CD4-positive, alpha-beta T cell treated with Interleukin-6 at 100 ng/mL for 8 hours (primary cell): Measurements from ENCODE around the gene PNPLA7.

Experiments used
- DNase-seq: peaks from one replicate; pipeline ENCODE4 v3.0.0-alpha.2; 2020; ENCODE audit warnings: mixed read lengths, low spot score

PNPLA7 gene

DNA sequence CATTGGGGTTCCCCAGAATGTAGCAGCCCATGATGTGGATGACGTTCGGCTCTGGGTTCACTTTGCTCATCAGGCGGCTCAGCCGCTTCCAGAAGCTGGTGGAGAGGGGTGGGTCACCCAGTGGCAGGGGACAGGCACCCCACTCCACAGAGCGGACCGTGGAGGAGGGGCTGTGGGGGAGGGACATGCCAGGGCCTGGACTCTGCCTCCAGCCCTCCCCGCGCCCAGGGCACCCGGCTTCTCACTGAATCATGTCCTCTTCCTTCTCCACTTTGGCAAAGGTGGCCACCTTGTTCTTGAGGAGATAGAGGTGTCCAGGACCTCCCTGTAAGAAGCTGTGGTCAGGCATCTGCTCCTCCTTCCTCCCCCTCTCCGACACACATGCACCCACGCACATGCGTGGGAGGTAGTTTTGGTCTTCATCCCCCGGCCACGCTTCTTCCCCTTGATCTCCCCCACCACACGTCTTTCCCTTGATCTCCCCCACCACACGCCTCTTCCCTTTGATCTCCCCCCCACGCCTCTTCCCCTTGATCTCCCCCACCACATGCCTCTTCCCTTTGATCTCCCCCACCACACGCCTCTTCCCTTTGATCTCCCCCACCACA lies 100.2 kb downstream of the PNPLA7 start:
- peak; percentile 28 for DNase-seq

DNA sequence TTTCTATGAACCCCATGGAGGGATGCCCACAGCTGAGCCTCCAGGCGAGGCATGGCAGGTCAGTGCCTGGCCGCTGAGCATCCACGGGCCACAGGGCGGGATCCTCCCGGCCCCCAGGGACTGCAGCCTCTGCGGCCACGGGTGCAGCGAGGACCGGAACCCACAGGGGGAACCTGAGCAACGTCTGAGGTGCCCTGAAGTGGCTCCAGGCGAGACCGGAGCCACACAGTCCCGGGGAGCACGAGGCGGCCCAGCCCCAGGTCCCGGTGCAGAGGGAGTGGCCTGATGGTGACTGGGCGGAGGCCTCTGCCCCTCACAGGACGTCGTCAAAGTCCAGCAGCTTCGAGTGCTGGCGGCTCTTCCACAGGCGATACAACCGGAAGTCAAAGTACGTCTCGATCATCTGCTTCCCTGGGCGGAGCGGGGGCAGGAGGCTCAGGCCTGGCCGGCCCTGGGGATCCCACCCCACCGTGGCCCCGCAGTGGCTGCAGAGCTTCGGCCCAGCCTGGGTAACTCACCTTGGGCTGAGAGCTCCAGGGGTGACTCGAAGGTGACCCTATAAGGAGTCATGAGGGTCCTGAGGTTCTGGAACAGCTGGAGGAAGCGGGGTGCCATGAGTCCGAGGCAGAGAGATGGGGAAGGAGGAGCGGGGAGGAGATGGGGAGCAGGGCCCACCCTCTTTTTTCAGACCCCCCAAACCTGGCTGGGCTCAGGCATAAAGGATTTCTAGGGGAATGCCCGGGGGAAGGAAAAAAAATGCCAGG lies 100.9 kb downstream of the PNPLA7 start:
- no peak for DNase-seq

DNA sequence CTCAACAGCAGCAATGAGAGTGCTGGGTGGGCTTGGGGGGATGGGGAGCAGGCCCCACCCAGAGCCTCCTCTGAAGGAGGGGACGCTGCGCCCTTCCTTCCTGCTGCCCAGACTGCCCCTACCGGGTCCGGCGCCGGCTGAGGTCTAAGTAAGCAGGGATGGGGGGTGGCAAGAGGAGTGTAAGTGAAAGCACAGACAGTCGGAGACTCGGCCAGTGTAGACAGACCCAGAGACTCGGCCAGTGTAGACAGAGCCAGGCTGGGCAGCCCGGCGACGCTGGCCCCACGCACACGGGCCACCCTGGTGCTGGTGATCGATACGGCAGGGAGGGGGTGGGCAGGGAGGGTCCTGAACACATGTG lies 101.6 kb downstream of the PNPLA7 start:
- no peak for DNase-seq

DNA sequence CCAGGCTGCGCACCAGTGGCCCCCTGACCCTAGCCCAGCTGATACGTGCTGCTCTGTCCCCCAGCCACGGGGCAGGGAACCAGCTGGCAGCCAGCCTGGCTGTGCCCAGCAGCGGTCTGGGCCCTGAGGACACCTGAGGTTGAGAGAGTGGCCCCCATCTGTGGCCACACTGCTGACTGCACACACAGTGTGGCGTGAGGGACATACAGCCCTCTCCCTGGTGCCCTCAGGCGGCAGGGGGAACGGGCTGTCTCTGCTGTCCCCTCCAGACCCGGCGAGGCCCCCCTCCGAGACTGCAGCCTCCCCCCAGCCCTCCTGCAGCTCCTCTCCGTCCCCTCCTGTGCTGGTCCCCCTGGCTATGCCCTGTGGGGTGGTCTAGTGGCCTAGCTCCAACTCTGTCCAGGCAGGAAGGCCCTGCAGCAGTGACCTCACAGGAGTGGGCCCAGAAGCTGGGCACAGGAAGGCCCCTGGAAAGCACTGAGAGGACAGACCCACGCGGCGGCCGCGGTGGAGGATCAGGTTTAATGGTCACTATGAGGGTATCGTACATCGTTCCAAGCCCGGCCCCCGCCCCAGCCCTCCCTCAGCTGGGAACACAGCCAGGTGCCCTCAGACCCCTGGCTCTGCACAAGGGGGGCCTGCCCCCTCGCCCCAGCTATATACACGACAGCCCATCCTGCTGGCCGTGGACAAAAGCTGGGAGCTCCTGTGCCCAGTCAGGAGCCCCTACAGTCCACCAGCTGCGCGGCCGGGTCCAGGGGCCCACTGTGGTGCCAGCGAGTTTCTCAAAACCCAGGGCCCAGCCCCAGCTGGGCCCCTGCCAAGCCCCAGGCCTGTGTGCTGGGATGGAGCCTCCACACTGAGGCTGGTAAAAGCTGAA lies 102.2 kb downstream of the PNPLA7 start:
- no peak for DNase-seq

DNA sequence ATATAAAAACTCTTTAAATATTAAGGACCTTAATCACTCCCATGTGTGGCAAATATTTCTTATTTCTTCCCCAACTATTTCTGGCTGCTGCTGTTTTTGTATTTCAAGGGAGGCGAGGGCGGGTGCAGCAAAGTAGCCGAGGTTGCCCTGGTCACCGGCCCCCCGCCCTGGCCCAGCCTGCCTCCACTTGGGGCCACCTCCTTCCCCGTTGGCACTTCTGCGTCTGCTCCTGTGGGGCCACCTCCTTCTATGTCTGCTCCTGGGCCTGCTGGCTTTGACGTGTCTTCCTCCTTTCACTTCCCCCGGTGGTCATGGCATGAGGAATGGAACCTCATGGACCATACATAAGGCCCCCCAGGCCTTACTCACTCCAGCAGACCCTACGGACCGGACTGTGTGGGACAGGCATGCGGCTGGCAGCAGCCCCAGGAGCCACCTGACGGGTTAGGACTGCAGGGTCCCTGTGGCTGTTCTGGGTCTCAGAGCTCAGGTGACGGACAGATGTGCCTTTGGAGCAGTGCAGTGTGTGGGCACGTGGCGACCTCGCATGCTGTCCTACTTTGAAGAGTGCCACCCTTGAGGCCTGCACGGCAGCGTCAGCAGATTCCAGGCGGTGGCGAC lies 103.2 kb downstream of the PNPLA7 start:
- DNase-seq: no peak

DNA sequence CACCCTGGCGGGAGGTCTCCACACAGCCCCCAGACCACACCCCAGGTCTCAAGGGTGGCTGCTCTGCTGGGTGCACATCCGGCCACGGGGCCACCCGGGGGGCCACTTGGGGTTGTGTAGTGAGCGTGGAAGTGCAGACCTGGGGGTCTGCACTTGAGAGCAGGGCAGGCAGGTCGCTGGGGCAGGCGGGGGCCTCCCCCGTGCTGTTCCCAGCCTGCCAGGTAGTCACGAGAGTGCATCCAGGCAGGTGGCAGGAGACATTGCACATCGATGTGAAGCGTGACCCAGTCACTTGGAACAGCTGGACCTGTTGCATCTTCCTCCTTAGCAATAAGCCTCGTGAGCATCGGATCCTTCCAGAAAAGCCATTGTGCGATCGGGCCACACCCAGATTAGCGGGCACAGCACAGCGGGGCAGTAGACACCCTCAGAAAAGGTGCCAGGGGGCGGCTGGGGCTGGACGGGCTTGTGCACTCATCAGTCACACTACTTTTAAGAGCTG lies 104.2 kb downstream of the PNPLA7 start:
- DNase-seq: no peak

DNA sequence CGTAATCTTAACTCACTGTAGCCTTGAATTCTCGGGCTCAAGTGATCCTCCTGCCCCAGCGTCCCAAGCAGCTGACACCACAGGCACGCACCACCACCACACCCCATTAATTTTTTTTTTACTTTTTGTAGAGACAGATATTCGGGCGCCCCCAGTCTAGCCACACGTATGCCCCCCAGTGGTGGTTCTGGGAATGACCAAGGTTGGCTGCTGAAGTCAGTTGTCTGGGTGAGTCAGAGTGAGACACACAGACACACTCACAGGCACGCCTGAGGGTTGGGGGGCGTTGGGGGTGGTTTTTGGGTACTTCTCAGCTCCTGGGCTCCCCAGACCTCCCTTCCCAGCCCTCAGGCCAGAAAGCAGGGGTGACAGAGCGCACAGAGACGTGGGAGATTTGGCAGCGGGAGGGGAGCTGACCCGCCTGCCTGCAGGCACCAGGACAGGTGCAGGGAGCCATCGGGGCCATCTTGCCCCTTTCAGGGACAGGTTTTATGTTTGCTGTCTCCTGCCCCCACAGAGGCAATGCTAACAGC lies 104.9 kb downstream of the PNPLA7 start:
- DNase-seq: peak; percentile 81

DNA sequence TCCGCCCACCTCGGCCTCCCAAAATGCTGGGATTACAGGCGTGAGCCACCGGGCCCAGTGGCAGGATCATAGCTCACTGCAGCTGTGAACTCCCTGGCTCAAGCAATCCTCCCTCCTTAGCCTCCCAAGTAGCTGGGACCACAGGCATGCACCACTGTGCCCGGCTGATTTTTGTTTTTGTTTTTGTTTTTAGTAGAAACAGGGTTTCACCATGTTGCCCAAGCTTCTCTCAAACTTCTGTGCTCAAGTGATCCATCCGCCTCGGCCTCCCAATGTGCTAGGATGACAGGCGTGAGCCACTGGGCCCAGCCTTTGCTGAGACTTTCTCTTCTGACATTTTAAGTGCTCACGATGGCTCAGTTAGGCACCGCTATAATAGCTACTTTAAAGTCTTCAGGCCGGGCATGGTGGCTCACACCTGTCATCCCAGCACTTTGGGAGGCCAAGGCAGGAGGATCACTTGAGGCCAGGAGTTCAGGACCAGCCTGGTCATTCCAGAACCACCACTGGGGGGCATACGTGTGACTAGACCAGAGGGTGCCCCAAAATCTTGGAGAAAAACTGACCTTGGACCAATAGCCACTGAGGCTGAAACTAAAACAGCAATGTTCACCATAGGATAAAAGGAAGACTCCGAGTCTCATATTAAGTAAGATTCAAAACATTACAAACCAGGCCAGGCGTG lies 106.0 kb downstream of the PNPLA7 start:
- no peak for DNase-seq

DNA sequence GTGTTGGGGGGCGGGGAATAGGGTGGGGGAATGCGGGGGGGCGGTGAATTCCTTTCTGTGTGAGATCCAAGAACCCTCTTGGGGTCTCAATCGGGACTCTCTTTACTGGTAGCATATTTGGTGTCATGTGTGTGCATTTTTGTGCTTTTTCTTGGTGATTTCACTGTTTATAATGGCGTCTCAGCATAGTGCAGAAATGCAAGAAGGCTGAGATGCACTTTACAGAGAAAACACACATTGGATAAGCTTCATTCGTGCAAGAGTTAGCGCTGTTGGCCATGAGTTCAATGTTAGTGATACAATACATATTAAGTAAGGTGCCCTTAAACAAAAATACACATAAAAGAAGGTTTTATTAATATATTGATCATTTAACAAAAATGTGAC lies 108.3 kb downstream of the PNPLA7 start:
- DNase-seq: no peak

DNA sequence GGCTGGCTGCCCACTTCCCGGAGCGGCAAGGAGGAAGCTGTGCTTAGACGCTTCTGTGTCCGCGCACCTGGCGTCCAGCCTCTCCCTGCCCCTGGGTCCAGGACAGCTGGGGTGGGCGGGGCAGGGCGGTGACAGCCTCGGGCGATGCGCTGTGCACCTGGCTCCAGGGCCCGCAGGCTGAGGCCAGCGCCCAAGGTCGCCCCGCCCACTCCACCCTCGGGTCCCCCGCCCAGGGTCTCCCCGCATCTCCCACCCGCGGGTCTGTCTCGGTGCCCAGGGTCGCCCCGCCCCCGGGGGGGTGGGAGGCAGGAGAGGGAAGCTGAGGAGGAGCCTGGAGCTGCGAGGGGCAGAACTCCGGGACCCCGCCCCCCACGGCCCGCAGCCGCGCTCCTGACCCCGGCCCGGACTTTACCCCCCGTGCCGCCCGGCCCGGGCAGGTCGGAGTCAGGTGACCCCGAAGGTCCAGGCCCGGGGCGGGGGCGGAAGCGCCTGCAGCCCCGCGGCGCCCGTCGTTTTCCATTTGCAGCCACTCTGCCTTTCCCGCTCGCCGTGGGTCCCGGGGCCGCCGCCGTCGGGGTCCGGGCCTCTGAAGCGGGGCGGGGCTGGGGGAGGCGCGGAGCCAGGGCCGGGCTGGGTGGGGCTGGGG lies 108.8 kb downstream of the PNPLA7 start, which contains the start of gene ENTPD8:
Gene ENTPD8 (minus strand): TSS at position 69 of the 646 bp plus-strand sequence. CDS start 3,072 bp downstream, outside the sequence.
- DNase-seq: no peak

DNA sequence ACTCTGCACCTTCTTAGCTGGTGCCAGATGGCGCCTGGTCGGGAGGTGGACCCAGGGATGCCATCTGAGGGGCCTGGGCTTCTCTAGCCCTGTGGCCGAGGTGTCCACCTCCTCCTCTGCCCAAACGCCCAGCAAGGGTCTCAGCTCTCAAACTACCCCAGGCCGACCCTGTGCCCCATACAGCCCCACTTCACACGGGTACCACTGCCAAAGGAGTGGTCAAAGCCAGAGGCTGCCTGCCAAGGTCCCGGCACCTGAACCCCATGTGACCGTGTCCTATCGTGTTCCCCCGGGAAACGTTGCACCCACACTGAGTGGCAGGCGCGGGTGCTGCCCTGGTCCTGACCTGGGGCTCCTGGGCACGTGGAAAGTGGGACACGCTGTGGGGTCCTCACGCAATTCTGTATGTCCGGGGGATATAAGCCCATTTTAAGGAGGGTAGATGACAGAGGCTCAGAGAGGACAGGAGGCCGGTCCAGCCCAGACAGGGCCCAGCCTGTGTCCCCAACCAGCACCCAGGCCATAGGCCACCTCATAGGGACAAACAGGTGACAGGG lies 111.0 kb downstream of the PNPLA7 start:
- DNase-seq: no peak

DNA sequence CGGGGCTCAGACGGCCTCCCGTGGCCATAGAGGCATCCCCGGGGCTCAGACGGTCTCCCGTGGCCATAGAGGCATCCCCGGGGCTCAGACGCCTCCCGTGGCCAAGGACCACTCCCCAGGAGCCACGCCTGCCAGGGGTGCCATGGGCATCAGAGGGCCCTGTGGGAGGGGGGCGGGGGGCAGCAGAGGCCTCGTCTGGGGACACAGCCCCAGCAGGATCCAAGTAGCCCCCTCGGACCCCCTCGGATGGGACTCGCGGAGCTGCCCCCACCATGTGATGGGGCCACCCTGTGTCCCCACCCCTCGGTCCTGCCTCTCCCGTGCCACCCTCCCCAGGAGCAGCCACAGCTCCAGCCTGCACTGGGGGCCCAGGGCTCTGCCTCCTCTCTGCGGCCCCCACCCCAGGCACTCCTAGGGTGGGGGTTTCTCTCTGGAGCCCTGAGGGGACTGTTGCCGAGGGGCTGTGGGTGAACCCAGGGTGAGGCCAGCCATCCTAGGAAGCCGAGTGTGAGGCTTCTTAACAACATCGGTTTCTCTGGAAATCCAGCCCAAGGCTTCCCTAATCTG lies 111.5 kb downstream of the PNPLA7 start:
- DNase-seq: no peak

DNA sequence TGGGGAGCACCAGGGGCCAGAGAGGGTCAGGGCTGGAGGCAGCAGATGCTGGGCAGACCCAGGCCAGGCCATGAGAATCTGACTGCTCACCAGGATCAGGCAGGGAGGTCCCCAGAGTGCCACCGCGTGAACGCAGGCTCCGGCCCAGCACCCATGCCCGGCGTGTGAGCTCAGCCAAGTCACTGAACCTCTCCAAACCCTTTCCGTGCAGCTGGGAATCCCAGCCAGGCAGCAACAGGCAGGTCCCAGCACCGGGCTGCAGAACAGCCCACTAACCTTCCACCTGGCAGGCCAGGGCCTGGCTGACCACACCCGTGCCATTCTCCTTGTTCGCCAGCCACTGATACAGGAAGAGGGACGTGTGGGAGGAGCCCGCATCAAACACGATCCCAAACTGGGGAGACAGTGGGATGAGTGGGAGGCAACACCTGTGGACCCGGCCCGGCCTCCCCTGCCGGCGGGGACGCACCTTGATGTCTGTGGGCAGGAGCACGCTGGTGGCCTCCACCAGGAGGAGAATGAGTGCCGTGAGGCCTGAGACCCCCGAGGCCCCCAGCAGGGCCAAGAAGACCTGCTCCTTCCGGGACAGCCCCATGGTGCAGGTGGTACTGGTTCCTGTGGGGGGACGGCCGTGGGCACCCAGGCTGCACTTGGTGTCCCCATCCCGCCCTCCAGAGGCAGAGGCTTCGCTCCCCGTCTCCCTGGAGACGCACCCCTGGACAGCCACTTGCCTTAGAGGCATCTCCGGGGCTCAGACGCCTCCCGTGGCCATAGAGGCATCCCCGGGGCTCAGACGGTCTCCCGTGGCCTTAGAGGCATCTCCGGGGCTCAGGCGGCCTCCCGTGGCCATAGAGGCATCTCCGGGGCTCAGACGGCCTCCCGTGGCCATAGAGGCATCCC lies 112.3 kb downstream of the PNPLA7 start:
- DNase-seq: no peak

DNA sequence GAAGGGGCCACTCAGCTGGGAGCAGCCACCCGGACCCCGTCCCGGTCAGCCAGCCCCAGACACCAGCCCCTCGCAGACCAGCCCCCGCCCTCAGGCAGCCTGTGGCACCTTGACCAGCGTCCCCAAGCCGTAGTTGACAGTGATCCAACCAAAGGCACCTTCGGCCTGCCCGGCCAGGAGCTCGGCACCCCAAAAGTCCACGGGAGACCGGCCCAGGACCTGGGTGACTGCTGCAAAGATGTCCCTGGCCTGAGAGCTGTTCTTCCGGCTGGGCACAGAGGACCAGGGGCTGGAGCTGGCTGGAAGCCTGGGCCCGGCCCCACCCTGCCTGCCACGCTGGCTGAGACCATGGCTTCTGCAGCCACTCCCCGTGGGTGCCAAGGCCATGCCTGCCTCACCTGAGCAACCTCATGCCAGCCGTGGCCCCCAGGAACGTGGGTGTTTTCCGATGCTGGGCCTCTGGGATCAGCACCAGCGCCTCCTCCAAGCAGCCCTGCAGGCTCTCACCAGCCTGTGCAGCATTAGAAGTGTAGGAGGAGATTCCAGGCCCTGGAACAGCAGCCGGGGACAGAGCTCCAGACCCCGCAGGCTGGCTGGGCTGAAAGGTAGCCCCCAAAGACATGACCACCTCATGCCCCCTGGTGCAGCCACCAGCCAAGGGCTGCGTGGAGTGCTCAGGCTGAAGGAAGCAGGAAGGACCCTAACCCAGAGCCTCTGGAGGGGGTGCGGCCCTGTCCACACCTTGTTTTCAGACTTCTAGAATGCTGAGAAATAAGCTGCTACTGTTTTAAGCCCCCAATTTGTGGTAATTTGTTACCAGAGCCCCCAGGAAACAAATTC lies 113.2 kb downstream of the PNPLA7 start:
- DNase-seq: no peak

DNA sequence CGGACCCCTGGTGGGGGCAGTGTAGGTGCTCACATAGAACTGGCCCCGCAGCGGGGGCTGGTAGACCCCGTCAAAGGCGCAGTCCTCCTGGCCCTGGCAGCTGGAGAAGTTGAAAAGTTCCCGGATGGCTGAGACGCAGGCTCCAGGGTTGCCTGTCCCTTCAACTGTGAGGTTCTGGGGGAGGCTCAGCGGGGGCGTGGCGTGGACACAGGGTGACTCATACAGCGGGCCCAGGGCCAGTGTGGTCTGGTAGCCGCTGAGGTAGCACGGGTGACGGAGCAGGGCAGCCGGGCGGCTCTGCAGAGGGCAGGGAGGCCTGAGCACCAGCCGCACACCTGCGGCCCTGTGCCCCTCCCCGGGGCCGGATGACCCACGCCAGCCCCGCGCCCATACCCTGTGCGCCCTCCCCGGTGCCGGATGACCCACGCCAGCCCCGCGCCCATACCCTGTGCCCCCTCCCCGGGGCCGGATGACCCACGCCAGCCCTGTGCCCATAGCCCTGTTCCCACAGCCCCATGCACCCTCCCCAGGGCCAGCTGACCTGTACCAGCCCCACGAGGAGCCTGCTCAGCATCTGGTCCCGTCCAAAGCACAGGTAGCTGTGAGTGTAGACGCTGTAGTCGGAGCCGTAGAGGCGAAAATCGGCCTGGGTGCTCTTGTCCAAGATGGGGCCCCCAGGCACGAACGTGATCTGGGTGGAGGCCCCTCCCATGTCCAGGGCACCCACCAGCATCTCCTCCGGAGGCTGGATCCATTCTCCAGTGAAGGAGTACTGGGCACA lies 114.0 kb downstream of the PNPLA7 start:
- no peak for DNase-seq

DNA sequence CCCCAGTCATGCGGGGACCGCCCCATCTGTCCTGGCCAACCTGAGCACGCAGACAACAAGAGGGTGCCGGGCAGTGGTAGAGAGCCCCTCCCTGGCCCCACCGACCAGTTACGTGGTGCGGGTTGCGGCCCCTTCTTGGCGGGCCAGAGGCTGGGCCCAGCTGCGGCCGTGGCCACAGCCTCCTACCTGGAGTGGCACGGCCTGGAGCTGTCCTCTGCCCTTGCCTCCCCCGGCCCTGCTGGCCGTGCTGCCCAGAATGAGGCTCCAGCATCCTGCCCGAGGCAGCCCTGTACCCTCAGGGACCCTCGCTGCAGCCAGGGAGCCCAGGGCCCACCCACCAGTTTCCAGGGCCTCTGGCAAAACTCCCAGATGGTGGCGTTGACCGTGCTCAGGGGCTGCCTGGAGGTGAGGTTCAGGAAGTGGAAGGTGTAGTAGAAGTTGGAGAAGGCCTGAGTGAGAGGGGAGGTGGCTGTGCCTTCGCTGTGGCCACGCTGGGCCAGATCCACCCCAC lies 114.8 kb downstream of the PNPLA7 start:
- DNase-seq: no peak
